TTC549 (cell line): Measurements from ENCODE around the gene WDFY2.
"Not testable (repeated sequence)": the region's sequence is repeated elsewhere in the genome, so short reads cannot be mapped to it uniquely, and the experiment has no call there.

Experiments used
- FAIRE-seq: peaks from 2 replicates; lab custom pipeline; 2012; peaks lifted over from hg19 to GRCh38; lab: Jason Lieb, UNC

WDFY2 gene

DNA sequence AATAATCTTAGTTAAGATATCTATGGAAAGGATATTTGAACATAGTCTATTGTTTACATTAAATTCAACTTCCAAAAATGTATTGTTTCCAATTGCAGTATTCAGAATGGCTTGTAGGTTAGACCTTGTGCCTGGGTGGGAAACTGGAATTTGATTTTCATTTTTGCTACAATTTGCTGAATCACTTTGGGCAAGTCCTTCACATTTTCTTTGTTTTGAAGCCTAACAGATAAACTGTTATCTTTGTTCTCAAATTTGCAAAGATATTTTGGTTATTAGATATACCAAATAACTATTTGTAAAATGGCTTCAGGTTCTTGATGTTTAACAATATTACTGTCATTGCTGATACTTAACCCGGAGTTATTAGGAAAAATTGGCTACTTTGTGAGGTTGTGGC, 82.6 kb downstream of the WDFY2 start:
- no peak for FAIRE-seq

DNA sequence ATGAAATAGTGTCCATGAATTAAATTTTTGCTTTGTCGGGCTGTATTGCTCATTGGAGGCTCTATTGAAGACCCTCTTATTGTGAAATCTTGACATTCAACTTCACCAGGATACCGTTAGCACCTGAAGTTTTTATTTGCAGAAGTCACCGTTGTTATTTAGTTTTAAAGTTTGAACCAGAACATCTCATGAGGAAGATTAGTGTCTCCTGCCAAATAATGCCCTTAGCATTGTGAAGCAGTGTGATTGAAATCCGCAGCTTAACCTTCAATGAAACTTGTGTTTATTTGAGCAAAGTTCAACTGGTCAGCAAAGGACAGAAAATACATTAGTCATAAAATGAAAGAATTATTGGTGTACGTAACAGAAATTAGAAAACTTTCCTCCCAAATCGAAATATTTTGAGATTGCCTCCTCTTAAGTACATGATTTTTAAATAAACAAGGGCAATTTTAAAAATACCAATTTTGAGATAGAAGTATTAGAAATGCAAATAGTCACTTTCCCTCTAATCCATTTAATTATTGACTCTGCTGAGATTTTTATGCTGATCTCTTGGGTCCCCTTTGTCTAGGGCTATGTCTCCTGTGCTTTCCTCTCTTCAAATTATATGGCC, 84.4 kb downstream of the WDFY2 start:
- no peak for FAIRE-seq

DNA sequence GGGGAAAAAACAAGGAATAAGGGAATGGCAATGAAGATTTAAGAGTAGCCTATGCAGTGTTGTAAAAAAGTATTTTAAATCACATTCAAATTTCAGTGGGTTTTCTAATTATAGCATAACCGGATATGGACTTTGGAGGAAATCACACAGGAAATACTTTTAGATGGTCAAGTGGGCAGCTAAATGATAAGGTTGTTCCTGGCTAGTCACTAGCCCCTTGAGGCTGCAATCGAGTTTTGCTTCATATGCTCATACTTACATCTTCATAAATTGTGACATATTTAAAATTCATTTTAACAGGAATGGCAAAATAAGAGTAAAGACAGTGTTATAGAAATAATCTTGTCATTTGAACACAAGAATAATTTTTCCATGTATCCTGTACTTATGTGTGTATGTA, 88.9 kb downstream of the WDFY2 start:
- FAIRE-seq = no peak

DNA sequence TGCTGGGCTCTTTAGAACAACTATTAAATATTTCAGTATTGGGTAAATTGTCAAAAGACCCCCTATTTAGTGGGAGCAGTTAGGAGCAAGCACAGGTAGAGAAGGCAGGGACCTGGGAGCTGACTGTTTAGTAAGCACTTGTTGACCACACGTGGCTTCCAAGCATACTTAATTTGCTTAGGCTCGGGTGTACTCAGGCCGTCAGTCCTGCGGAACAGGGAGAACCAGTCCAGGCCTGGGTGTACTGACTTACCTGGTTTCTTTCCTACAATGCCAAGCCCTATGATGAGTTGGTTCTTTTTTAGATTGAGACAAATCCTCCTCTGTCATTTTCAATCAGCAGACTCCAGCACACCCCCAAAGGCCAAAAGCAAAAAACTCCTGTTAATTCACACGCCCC, 90.0 kb downstream of the WDFY2 start:
- no peak for FAIRE-seq

DNA sequence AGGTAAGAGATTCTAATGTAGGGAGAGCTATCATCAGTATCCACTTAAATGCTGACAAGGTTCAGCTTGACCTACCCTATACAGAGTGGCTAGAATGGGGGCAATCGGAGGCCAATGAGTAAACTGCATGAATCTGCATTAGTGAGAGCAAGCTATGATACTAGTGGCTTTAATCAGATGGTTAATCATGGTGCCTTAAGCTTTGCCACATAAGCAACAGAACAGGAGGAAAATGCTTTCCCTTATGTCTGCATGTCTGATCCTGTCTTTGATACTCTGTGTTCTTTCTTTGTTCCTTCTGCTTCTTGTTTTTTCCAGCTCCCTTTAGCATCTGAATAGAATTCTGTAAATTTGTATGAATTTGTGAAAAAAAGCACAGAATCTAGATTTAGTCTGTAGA, 91.1 kb downstream of the WDFY2 start:
- FAIRE-seq = no peak

DNA sequence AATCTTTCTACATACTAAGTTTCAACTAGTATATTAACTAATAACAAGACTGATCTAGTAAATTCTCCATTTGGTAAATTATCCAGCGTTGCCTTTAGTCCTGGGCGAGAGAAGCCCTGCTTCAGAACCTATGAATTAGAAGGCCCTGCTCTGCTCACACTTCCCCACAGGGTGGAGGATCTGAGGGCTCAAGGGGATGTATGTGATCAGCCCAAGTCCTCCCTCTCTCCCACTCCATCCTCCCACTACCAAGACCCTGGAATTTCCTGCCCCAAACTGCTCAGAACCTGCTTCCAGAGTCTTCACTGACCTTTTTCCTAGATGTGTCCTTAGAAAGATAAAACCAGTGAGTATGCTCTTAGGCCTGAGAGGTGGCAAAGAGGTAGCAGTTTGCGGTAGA, 91.6 kb downstream of the WDFY2 start:
- FAIRE-seq = no peak

DNA sequence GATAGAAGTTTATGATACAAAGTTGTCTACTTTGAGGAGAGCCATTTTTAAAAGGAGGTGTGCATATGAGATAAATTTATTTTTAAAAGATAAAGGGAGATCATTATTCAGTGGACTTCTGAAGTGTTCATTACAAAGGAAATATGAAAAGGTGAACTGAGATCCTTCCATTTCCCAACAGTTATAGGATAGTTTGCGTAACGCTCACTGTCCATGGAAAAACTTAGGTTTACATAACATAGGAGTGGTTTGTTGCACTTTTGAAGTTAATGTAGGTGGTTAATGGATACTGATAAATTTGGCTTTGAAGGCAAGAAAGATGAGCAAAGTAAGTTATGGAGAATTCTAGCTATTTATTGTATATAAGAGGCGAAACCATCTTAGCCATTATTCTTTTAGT, 92.5 kb downstream of the WDFY2 start:
- no peak for FAIRE-seq

DNA sequence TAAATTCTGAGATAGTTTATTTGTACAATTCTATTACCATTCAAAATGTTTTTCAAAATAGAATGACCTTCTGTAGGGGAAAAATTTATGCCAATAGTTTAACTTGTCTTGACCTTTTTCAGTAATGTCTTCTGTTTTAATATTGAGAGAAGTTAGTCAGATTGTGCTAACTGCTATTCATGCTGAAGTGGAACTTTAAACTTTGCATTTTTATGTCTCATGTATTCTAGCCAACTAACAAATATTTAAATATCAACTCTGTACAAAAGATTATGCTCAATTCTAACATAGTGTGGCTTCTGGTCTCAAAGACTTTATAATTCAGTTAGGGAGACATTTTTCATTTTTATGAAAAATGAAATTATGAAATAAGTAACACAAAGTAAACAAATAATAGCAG, 94.2 kb downstream of the WDFY2 start:
- FAIRE-seq = no peak

DNA sequence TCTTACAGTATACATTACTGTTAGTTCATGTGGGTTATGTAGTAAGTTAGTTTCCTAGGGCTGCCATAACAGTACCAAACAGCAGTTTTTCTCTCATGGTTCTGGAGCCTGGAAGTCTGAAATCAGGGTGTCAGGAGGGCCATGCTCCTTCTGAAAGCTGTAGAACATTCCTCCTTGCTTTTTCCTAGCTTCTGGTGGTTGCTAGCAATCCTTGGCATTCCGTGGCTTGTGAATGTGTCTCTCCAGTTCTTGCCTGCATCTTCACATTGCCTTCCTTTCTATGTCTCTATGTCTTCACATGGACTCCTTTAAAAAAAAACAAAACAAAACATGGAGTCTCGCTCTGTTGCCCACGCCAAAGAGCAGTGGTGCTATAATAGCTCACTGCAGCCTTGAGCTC, 95.4 kb downstream of the WDFY2 start:
- FAIRE-seq = no peak

DNA sequence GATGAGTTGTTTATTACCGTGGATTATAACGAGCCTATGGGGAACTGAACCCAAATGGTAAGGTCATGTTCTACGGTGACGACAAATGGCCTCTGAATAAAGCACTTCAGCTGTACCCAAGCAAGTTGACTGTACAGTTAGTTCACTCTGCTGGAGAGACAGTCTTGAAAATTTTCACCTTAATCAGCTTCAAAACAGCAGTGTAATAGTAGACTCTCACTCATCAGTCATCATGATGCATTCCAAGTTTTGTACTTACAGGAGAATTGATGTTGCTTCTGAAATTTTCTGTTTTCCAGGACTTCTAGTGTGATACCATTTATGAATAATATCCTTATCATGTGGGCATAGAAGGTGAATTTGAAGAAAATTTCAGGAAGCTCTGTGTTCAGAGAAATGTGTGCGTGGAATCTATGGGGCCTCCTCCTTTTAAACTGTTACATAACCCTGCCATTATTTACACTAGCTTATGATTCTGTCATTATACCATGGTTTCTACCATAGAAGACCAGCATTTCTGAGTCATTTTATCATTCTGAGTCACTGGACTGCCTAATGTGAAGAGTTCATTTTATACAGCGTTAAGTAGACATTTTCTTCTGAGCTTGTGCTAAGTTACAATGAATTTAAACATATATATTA, 96.9 kb downstream of the WDFY2 start:
- no peak for FAIRE-seq

DNA sequence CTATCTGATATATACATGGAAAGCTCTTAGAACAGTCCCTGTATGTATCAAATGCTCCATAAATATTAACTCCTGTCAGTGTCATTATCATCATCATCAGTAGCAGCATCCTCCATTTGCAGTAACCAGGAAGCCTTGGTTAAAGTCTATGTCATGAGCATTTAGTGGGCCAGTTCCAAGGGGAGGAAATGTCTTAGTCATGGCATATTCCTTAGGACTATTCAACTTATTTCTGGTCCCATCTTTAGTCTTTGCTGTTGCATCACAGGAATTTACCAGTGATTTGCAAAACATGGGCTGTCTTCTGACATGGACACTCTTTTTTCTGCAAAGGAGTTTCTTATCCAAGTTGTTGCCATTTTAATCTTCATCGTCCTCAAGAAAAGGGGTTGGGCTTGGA, 98.4 kb downstream of the WDFY2 start:
- no peak for FAIRE-seq

DNA sequence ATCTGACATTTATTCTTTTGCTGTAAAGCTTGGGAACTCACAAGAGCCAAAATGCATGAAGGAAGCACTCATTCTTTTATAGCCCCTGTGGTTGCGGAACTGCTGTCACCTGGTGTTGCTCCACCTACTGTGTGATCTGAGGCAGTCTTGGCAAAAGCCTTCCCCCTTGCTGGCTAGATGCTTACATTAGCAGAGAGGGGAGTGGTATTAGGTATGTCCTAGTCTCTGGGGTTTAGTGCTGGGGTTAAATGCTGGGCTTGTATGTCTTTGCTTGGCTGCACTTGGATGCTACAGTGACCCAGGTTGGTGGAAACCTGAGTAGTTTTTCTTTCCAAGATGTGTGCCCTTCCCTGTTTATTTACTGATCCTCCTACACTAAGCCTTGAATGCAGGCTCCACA, 99.3 kb downstream of the WDFY2 start:
- FAIRE-seq = no peak

DNA sequence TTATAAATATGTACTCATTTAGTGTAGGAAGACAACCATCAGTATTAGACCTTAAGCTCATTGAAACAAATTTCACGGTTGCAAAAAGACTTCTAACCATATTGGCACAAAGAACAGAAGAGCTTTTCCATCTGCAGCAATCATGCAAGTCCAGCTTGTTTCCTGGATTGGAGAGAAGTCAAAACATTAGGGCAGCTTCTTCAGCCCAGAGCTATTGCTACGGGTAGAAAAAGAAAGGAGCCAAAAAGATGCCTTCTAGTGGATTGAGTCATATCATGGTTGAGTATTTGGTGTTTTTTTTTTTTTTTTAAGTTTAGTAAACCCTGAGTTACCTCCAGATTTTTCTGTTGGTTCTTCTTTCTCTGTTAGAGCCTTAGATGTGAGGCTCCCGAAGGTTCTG, 99.8 kb downstream of the WDFY2 start:
- no peak for FAIRE-seq

DNA sequence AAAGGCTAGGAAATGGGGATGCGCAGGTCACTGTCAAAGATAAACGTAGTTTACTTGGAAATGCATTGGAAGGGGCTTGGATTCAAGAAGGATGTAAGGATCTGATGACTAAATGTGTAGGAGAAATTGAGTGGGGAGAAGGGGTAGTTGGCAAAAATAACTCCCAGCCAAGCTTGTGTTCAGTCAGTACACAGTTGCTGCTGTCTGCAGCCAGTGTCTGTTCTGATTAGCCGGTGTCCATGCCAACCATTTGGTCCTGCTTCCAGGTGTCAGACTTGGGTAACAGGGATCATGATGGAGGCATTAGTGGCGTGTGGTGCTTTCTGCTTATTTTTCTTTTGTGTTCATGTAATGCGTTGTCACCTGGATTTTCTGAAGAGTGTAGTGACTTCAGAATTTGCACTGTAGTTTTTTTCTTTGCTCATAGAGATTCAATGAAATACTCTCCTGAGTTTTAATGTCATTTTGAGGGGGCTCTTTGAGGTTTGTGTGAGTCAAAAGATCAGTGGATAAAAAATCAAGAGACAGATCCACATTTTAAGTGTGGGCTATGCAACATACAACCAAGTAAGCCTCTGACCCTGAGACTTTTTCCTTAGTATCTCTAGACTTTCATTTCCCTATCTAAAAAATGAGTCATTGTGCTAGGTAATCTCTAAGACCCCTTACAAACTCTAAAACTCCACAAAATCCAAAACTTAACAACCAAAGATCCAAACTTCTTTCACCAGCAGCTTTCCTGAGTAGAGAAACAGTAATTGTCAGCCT, 103.9 kb downstream of the WDFY2 start:
- no peak for FAIRE-seq

DNA sequence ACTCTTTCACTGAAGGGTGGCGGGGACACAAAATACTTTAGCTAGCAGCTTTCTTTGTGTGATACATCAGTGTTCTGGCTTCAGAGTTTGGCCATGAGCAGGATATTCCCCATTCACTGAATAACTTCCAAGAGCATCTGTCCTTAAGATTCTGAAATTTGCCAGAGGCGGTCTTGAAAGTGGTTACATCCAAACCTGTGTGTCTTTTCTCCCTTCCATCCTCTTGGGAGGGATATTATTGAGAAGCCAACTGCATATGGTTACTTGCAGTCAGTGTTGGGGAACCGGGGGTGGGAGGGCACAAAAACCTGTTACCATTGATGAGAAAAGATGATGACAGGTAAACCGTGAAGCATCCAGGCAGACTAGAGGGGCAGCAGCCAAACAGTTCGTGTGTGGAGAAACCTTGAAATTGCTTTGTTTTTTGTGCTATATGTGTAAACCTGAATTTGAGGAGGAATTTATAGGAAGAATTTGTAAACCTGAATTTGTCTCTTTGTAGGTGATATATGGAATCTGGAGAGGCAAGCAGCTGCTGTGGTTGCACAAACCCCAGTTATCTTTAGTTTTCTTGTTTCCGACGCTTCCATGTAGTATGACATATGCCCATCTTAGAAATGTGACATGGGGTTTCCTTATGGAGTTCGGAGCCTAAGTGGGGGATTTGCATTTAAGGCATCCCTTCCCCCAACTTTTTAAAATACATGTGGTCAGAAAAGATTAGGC, 104.8 kb downstream of the WDFY2 start:
- FAIRE-seq = no peak

DNA sequence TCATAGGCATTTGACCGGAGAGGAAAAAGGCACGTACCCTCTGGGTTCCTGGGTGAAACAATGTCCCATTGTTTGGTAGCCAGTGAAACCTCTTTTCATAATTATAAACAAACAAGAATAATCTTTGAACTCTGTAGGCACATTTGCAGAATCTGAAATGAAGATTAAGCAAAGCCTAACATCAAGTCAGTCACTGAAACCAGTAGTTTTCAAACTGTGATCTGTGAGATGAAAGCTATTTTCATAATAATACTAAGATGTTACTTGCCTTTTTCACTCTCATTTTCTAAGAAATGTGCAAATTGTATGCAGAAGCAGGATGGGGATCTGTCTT, 105.4 kb downstream of the WDFY2 start:
- no peak for FAIRE-seq

DNA sequence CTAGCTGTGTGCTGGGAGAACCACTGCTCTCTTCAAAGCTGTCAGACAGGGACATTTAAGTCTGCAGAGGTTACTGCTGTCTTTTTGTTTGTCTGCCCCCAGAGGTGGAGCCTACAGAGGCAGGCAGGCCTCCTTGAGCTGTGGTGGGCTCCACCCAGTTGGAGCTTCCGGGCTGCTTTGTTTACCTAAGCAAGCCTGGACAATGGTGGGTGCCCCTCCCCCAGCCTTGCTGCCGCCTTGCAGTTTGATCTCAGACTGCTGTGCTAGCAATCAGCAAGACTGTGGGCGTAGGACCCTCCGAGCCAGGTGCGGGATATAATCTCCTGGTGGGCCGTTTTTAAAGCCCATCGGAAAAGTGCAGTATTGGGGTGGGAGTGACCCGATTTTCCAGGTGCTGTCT, 111.4 kb downstream of the WDFY2 start:
- not testable (repeated sequence) for FAIRE-seq

DNA sequence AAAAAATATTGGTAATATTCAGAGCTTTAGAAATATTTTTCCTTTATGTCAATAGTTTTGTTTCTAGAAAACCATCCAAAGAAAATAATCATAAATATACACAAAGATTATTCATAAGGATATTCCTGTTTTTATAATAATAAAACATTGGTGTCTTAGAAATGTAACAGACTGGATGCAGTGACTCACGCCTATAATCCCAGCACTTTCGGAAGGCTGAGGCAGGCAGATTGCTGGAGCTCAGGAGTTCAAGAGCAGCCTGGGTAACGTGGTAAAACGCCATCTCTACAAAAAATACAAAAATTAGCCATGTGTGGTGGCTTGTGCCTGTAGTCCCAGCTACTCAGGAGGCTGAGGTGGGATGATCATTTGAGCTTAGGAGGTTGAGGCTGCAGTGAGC, 112.9 kb downstream of the WDFY2 start:
- FAIRE-seq = no peak

DNA sequence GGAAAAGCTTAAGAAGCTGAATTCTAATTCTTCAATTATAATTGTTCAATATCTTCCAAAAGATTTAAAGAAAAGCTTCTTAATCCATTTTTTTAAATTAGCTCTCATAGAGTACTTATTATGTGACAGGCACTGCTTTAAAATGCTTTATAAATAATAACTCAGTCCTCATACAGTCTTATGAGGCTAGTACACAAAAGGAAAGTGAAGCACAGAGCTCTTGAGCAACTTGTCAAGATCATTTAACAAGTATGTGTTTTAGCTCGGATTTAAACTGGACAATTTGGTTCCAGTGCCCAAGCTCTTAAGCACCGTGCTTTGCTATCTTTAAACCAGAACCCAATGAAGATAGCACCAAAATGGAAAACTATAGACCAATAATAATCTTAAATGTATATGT, 113.6 kb downstream of the WDFY2 start:
- no peak for FAIRE-seq

DNA sequence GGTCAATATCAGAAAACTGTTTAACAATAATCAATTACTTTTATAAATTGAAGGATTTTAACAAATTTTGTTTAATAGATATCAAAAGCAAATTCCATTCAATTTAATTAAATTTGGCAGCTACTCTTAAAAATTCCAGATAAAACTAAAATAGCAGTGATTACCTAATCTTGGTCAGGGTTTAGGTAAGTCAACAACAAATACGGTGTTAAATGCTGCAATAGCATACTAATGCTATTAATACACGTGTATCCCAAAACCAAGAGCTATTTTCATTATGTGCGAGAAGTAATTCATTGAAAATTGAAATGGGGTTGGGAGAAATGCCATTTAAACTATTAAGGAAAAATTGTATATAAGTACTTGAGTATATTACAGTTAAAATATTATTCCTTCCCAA, 114.1 kb downstream of the WDFY2 start:
- FAIRE-seq = no peak

DNA sequence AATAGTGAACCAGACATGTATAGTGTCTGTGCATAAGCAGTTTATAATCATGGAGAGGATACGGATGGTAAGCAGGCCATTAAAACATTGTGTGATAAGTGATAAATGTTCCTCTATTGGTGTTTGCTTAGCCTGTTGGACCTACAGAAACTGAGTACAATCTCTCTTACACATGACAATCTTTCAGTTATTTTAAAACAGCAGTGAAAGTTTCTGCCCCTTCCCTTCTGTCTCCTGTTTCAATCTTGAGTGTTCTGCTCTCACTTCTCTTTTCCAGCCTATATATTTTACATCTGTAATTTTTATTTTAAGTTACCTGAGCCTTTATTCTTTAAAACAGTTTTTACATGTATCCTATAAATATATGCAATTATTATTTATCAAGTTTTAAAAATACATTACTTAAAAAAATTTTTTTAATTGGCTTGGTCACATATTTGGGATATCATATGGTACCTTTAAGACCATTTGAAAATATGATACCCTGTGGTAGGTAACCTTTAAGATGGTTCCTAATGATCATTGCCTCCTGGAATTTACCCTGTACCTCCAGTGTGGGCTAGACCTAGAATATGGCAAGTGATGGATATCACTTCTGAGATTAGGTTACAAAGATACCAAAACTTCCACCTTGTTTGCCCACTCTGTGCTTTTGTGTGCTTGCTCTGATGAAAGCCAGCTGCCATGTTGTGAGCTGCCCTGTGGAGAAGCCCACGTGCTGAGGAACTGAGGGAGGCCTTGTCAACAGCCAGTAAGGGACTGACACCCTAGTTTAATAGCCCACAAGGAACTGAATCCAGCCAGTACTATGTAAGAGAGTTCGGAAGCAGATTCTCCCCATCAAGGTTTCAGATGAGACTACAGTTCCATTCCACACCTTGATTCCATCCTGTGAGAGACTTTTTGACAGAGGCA, 120.4 kb downstream of the WDFY2 start:
- no peak for FAIRE-seq

DNA sequence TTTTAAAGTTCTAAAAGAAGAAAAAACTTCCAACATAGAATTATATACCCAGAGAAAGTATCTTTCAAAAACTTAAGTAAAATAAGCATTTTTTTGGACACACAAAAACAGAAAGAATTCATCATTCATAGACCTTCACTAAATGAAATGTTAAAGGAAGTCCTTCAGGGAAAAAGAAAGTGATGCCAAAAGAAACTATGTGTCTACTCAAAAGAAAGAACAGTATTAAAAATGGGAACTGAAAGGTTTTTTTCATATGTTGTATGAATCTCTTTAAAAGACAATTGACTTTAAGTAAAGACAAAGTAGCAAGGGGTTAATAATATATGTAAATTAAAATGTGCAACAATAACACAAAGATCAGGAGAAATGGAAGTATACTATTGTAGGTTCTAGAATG, 123.2 kb downstream of the WDFY2 start:
- no peak for FAIRE-seq
